ENCODE data around the gene METTL1.

- TF ChIP-seq POLR2A (IDR thresholded peaks at IDR 0.05) (no peak), CTCF (IDR thresholded peaks at IDR 0.05 in 4 of 5, conservative IDR thresholded peaks at IDR 0.05 in 1 of 5) (peak in 2 of 5 experiments; percentile 10 to 45)
Measured at GRCh38 chr12:57759360-57759980, 12.4 kb downstream of the METTL1 start.
